ENCODE results near the gene ACD. TPM values are rescaled to one million over a fixed set of nuclear protein-coding genes. Genes with fewer than 3 reads are reported as not detected.

ACD gene
- total and polyA plus RNA-seq, 9 of the 15 experiments (the other 6 are each of a cell fraction or from before 2014, with no cell fraction given), result 4.2 to 47.4 (median 19.2) TPM

GRCh38 chr16:67667817-67668494 is 7.9 kb upstream of the ACD start (continued):
- TF ChIP-seq YY1 (IDR thresholded peaks at IDR 0.05; ENCODE audit: borderline replicate concordance in 1 of 3, control insufficient read depth in 1 of 3, extremely low read depth in 1 of 3, insufficient read depth in 3 of 3, insufficient read length in 1 of 3, insufficient replicate concordance in 2 of 3, low read depth in 1 of 3, low read length in 2 of 3), result peak in 2 of 3 experiments; percentile 28 to 29
- TF ChIP-seq E2F3 (CRISPR knock-in tag; IDR thresholded peaks at IDR 0.05), result 0 out of 2 replicates have a peak, but pooled peaks have one; percentile 24
- no peak for TF ChIP-seq U2AF1 (optimal IDR thresholded peaks at IDR 0.05; ENCODE audit: low read depth, low read length)
- TF ChIP-seq MYNN (IDR thresholded peaks at IDR 0.05), result 0 out of 2 replicates have a peak, but pooled peaks have one; percentile 34
- TF ChIP-seq MYNN (CRISPR knock-in tag; IDR thresholded peaks at IDR 0.05), result no peak
- peak; percentile 10 for TF ChIP-seq ZFP36 (IDR thresholded peaks at IDR 0.05; ENCODE audit: low read depth, low read length, partially characterized antibody)
- peak; percentile 96 for TF ChIP-seq ZBTB33 (CRISPR knock-in tag; IDR thresholded peaks at IDR 0.05)
- peak; percentile 60; the same call in 1 of the 2 replicates for TF ChIP-seq STAG1 (CRISPR knock-in tag; IDR thresholded peaks at IDR 0.05; ENCODE audit: borderline replicate concordance)
- peak; percentile 31 for TF ChIP-seq SP1 (CRISPR knock-in tag; IDR thresholded peaks at IDR 0.05)
- TF ChIP-seq REST (IDR thresholded peaks at IDR 0.05; ENCODE audit: borderline replicate concordance), result peak; percentile 75
- TF ChIP-seq REST (CRISPR knock-in tag; IDR thresholded peaks at IDR 0.05; ENCODE audit: low read depth), result no peak
- no peak for TF ChIP-seq PPARD (CRISPR knock-in tag; IDR thresholded peaks at IDR 0.05)
- TF ChIP-seq SMC3 (conservative IDR thresholded peaks at IDR 0.05; ENCODE audit: insufficient read depth, low read depth, low read length), result peak; percentile 97
- TF ChIP-seq MLX (CRISPR knock-in tag; conservative IDR thresholded peaks at IDR 0.05), result no peak
- TF ChIP-seq GATAD2B (IDR thresholded peaks at IDR 0.05; ENCODE audit: borderline replicate concordance), result 0 out of 2 replicates have a peak, but pooled peaks have one; percentile 44

All from K562 (cell line).